Measurements from ENCODE around the gene FHOD3.

DNA sequence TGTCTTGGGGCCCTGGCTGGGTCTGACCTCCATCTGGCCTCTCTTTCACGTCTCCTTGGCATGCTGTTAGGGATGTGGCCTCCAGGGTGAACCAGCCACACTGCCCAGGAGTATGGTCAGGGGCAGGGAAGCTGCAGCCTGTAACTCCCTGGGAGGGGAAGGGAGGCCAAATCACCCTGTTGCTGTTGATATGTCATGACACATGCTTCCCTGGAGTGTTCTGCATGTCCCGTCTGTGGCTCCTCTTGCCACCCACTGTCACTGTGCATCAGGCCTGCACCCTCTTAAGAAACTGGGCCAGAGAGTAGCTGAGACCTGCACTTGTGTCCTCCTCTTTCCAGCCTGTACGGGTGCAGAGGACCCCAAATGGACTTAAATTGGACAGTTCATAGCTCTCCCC is 221.3 kb downstream of the FHOD3 start:
- no peak for TF ChIP-seq TAF1 (IDR thresholded peaks at IDR 0.05; ENCODE audit: borderline replicate concordance, insufficient read depth, low read length)
- TF ChIP-seq SIN3A (IDR thresholded peaks at IDR 0.05; ENCODE audit: borderline replicate concordance, insufficient read depth, low read length) = no peak

All from PFSK-1 (cell line).